NCI-H1105 treated with DMSO at 0.1 percent for 48 hours (cell line): ENCODE data around the gene MSANTD1.

Experiments used
- DNase-seq: peaks from one replicate; lab custom pipeline; 2025; lab: John Stamatoyannopoulos, UW

MSANTD1 gene

DNA sequence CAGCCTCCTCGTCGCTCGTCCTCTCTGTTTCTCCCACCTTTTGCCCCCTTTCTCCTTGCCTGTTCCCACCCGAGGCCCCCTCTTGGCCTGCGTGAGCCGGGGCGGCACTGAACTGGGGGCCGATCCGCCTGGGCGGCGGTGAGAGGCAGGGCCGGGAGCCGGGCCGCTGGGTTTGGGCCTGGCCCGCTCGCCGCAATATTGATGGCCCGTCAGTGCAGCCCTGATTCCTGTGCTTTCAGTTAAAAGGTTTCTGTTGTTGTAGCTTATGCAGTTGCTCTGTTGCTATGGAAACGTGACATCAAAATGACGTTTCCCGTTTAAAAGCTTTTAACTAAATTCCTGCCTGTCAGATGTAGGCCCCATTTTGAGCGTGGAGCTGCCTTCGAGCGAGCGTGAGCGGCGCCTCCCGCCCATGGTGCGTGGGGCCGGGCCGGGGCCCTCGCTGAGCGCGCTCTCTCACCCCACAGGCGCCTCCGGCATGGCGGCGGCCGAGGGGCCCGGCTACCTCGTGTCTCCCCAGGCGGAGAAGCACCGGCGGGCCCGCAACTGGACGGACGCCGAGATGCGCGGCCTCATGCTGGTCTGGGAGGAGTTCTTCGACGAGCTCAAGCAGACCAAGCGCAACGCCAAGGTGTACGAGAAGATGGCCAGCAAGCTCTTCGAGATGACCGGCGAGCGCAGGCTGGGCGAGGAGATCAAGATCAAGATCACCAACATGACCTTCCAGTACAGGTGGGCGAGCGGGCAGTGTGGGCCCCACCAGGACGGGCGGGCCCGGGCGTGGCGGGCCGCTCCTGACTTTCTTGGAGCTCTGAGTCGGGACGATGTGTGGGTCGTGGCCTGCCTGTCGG, at the start of gene MSANTD1:
MSANTD1 (plus strand) TSS at position 349 of the 851 bp plus-strand sequence; CDS start at position 413, 64 bp downstream.
- no peak for DNase-seq

GRCh38 chr4:3199653-3200422, 49.1 kb upstream of the MSANTD1 start:
- no peak for DNase-seq

GRCh38 chr4:3200423-3201090, 48.4 kb upstream of the MSANTD1 start:
- DNase-seq, result no peak

DNA sequence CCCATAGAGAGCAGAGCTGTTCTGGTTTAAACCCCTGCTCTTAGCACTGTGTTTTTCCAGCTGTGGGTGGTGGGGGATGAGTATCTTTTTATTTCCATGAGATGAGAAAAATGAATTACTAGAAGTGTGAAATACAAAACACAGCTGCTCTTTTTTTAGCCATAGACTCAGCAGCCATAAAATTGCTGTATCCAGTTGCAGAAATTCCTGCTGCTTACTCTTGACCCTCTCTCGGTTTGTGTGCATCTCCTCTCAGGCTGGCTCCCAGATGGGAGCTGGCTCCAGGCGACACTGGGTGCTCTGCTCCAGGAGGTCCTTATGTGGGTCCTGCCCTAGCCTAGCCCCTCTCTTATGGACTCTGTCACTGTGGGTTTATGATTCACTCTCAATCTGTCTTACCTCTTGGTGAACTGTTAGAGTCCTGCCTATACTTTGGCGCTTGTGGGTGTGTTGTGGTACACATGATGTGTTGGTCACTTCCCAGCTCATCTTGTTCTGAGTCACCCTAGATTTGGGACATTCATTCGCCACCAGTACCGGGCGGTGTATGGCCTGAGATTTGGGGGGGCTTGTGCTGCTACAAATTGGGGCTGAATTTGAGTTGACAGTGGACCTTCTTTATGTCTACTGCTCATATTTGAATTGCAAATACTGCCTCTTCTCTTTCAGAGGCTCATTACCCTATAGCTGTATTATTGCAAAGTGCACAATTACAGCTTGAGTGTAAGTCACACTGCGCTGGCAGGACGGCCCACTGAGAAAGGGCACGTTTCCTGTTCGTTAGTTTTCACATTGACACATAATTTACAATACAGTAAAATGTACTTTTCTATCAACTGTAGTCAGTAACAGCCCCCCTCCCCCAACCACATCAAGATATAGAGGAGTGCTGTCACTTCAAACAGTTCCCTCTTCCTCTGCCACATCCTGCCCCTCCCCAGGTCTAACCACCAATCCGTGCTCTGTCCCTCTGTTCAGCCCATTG, 46.9 kb upstream of the MSANTD1 start:
- no peak for DNase-seq

DNA sequence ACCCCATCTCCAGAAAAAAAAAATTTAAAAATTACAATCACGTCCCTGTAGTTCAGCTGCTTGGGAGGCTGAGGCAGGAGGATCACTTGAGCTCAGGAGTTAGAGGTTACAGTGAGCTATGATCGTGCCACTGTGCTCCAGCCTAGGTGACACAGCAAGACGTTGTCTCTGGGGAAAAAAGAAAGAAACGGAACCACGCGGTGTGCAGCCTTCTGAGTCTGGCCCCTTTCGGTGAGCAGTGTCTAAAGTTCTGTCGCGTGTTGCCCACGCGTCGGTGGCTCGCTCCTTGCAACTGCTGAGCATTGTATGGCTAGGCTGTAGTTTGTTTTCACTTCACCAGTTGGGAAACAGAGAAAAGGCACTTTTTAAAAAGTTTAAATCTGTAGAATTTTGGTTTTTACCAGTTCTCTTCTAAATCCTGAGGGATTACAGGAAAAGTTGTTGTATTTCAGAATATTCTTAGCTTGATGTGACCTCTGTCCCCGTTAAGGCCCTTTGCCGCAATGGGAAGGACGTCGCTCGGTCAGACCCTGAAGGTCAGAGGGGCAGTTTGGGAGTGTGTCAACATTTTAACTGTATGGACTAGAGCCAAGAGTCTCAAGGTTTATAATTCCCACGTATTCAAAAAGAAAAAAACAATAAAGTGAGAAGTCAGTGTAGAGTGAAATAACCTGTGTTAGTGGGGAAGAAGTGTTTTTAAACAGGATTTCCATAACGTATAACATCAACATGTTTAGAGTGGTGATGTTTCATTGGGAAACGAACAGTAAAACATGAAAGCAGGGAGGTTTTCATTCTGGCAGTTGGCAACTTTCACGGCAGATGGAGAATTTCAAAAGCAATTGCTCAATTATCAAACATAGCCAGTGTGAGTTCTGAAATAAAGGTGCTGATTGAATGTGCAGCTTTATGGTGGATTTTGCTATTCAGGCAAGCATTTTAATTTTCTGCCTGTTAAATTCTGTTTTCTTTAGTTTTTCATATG, 45.8 kb upstream of the MSANTD1 start:
- DNase-seq, result no peak

DNA sequence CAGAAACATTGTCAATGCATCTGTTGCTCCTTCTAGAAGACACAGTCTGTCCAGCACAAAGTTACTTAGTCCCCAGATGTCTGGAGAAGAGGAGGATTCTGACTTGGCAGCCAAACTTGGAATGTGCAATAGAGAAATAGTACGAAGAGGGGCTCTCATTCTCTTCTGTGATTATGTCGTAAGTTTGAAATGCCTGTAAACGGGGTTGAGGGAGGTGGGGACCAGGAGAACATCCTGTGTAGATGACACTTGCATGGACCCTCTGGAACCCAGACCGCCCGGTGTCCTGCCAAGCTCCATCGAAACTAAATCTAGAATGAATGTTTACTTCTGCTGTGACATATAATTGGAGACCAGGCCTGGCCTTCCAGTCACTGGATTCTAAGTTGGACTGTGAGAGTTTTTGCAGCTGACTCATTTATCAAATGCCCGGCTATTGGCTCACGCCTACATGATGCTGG, 45.0 kb upstream of the MSANTD1 start:
- DNase-seq, result no peak

- DNase-seq, result no peak
Observed at GRCh38 chr4:3205995-3206394, 43.0 kb upstream of the MSANTD1 start.

- DNase-seq, result no peak
Observed at GRCh38 chr4:3206439-3207100, 42.4 kb upstream of the MSANTD1 start.

- DNase-seq, result no peak
Observed at GRCh38 chr4:3207531-3208037, 41.4 kb upstream of the MSANTD1 start.

DNA sequence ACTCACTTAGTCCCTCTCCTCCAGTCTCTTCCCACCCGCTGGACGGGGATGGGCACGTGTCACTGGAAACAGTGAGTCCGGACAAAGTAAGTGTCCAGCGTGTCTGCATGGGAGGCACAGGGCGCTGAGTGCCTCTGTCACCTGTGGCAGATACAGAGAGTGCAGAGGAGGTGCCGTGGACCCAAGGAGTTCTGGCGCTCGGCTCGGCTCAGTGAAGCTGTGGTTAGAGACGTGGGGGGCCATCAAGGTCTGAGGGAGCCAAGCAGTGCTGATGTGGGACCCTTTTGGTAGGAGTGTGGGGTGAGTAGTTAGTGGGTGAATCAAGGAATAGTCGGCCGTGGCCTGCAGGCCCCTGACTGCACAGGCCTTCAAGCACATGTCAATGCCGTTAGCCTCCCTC, 40.1 kb upstream of the MSANTD1 start:
- no peak for DNase-seq

- DNase-seq, result no peak
Observed at GRCh38 chr4:3209551-3210325, 39.2 kb upstream of the MSANTD1 start.

DNA sequence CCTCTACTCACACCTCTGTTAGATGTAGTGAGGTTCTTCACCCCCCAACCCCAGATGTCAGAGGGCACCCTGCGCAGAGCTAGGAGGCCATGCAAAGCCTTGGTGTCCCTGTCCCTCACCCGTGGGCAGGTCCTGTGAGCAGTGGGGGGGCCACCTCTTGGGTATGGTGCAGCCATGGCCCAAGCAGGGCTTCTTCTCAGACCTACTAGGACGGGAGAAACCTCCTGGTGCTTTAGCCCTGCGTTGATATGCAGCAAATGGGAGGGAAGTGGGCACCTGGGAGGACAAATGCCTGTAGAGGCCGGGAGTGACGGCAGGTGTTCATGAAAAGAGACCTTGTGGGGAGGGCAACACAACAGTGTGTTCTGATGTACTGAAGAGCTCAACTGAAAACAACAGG, 38.5 kb upstream of the MSANTD1 start:
- DNase-seq, result no peak

GRCh38 chr4:3211866-3212265, 37.1 kb upstream of the MSANTD1 start:
- DNase-seq, result no peak

- DNase-seq, result no peak
Observed at GRCh38 chr4:3212391-3213105, 36.4 kb upstream of the MSANTD1 start.

DNA sequence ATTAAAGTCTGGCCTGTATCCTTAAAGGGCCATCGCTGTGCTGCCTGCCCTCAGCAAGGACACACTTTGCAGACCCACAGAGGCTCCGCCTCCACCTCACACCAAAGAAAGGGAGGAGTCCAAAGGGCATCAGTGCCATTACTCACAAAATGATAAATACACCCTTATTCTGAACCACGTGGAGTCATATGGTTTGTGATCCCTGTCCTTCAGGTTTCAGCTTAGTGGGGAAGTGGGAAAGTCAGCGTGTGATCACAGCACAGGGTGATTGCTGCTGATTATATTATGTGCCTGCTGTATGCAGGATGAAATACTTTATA, 35.9 kb upstream of the MSANTD1 start:
- DNase-seq, result no peak

- no peak for DNase-seq
Observed at GRCh38 chr4:3213661-3214250, 35.2 kb upstream of the MSANTD1 start.

DNA sequence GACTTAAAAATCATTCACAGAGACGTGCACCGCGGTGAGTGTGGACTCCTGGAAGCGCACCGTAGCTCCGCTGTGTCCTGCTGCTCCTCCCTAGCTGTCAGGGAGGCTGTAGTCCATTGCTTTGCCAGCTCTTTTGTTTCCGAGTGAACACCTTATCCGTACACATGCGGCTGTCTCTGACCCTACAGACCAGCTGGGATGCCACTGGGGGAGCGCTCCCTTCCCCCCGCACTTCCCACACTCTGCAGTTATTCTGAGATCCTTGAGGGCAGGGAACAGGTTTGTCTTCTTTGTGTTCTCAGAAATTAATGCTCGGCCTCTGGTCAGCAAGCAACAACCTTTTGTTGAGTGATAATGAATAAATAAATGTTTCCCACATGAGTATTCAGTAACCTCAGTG, 33.7 kb upstream of the MSANTD1 start:
- no peak for DNase-seq

DNA sequence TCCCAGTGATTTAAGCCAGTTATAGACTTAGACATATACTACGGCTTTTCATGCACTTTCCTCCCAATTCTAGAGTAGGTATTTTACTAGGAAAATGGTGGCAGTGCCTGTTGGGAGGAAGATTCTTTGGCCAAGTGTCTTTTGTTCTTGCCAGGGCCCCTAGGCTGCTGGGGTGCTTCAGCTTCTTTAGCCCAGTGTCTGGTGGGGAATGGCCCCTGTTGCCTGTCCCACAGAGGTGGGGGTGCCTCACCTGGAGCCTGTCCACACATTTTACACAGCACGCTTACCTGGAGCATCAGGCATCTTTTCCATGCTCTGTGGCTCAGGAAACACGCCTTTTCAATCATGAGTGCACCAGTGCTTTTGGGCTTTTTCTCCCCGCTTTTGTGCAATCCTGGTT, 33.2 kb upstream of the MSANTD1 start:
- no peak for DNase-seq
